GM18517 (cell line): ENCODE results near the gene COPS9.

ENCODE experiments used
- ATAC-seq: cut with Tn5 transposase; IDR thresholded peaks from one replicate; pipeline ENCODE4 v1.9.1; 2021; ENCODE audit warnings: mild to moderate bottlenecking, moderate library complexity; ENCODE audit not compliant: unreplicated experiment

The COPS9 gene

DNA sequence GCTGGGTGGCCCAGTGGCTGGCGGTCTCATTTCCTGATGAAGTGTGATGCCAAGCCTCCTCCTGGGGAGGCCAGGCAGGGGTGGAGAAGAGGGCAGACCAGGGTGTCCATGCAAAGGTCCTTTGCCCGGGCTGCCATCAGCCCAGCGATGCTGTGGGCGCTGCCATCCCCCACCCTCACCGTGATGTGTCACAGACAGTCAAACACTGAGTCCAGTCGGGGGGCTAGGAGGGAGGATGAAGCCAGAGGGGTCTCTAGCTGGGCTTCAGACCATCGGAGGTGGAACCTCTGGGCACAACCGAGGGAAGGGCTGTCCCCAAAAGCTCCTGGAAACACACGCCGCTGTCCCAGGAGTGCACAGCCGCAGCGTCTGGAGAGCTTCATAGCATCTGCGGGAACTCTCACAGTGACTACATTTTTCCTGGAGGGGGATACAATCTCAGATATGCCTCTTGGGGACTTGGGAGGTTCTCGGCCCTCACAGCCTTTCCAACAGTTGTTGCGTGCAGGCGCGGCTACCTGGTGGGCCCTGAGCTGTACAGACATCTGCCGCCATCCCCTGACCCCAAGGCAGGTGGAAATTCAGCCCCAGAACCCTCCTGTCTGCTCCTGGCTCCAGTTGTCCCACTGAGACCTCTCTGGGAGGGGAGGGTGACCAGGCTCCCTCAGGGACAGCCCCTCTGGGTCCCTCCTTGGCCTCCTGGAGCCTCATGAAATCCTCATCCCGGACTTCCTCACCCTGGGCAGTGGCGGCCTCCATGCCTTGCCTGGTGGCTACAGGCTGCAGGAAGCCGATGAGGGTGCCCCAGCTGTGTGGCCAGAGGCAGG is 30.9 kb upstream of the COPS9 start:
- ATAC-seq: no peak

DNA sequence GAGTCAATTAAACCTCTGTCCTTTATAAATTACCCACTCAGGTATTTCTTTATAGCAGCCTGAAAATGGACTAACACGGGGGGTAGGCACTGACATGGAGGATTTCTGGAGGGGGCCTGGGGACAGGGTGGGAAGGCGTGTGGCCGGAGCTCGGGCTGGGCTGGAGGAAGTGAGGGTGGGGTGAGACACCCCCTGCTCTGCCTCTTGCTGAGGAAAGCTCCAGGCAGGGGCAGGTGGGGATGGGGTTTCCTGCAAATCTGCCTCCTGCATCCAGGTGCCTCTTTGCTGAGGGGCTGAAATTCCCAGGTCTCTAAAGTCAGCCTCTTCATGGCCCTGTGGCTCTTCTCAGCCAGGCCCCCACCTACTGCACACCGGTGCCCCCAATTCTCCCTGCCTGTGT is 30.1 kb upstream of the COPS9 start:
- no peak for ATAC-seq

DNA sequence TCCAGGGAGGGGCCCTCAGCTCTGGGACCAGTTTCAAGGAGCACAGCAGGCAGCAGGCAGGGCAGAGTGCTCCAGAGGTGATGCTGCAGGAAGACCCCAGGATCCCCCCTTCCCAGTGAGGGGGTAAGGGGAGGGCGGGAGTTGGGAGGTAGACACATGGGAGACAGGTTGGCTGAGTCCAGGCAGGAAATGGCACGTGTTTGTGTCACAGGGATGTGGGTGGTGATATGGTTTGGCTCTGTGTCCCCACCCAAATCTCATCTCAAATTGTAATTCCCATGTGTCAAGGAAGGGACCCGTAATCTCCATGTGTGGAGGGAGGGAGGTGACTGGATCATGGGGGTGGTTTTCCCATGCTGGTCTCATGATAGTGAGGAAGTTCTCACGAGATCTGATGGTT is 29.6 kb upstream of the COPS9 start:
- no peak for ATAC-seq

DNA sequence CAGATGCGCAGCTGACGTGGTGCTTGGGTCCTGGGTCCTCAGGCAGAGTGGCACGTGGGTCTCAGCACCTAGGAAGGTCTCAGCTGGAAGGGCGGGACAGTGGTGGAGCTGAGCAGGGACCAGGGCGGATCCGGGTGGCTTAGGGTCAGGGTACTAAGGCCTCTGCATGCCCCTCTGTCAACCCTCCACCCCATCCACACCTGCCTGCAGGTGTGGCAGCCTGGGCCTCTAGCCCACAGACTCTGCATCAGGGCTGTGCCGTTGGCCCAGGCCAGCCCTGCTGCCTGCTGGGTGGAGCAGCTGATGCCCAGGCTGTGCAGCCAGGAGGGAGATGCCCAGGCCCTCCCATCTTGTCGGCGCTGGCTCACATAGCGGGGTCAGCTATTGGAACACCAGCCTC is 28.9 kb upstream of the COPS9 start:
- ATAC-seq: no peak

DNA sequence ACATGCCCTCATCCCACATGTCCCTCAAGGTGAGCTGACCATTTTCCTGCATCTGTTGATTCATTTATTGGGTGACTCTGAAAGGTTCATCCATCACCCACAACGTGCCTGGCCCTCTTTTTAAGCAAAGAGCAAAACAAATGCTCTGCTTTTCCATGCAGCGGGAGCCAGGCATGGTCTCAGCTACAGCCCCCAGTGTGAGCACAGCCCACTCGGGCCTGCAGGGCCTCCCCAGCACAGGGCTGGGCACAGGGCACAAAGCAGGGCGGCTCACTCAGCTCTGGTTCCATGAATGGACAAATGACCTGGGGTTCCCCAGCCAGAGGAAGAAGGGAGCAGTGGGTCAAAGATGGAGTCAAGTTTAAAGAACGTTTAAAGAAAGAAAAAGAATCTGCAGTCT is 28.5 kb upstream of the COPS9 start:
- ATAC-seq: no peak

DNA sequence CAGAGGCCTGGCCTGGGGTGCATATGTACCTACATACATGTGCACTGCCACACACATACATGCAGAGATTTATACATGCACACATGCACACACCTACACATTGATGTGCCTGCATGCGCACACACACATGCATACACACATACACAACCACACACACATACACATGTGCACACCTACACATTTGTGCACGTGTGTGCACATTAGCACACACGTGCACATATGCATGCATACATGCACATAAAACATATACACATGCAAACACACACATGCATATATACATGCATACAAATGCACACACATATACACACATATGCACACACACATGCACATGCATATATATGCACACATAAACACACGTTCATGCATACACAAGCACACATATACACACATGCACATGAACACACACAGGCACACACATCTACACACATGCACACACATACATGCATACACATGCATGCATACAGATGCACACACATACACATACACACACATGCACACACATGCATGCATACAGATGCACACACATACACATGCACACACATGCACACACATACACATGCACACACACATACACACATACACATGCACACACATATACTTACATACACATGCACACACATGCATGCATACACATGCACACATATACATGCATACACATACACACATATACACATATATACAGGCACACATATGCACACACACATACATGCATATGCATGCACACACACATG is 27.9 kb upstream of the COPS9 start:
- no peak for ATAC-seq

DNA sequence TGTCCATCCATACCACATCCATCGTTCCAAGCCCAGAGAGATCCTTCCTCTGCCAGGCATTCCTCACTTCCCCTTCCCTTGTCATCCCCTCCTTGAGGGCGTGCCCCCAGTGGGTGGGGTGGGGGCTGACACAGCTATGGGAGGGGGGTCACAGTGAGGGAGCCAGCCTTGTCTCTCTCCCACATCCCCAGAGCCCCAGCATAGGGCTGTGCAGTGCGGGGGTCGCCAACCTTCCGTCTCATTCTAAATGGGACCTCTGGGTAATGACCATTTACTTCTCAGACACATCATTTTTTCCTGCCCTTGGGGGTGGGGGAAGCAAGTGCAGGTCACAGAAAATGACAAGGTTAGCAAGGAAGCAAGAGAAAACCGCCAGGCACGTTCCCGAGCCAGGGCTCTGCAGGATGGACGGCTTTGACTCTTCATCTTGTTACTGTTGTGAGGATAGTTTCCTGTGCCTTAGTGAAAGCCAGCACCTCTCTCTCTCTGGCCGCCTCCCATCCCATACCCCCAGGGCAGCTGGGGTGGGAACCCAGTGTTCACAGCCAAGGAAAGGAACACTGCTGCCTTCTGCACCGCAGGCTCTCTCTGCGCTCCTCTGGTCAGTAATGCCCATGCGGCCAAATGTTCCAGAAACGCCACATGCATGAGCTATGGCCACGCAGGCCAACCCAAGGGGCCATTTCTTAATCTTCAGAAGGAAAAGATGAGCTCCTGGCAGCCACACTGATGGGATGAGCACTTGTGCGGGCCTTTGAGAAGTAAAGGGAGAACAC is 27.0 kb upstream of the COPS9 start:
- no peak for ATAC-seq

DNA sequence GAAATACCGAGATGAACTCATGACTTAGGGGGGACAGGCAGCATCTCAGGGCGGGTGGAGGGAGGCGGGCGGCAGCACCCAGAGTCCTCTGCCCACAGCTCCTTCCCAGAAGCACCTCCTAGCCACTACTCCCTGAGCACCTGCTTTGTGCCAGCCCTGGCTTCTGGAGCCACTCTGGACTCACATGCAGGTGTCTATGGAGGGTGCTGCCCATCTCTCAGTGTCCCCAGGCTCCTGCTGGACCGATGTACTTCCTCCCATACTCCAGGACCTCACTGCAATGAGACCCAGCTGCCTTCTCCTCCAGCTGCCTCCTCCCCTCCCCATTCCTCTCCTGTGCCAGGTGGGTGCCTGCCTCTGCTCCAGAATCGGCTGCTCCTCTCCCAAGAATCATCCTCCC is 26.4 kb upstream of the COPS9 start:
- ATAC-seq: no peak

DNA sequence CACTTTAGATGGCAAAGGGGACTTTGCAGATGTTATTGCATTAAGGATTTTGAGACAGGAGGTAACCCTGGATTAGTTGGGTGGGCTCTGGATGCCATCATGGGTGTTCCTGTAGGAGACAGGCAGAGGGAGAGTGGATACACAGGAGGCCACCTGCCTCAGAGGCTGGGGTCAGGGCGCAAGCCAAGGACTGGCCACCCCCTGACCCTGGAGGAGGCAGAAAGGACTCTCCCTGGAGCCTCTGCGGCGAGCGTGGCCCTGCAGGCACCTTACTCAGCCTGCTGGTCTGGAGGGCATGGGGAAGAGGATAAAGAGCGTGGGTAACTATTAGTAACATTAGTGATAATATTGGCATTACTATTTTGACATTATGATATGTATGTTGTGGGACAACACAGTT is 25.9 kb upstream of the COPS9 start:
- no peak for ATAC-seq

DNA sequence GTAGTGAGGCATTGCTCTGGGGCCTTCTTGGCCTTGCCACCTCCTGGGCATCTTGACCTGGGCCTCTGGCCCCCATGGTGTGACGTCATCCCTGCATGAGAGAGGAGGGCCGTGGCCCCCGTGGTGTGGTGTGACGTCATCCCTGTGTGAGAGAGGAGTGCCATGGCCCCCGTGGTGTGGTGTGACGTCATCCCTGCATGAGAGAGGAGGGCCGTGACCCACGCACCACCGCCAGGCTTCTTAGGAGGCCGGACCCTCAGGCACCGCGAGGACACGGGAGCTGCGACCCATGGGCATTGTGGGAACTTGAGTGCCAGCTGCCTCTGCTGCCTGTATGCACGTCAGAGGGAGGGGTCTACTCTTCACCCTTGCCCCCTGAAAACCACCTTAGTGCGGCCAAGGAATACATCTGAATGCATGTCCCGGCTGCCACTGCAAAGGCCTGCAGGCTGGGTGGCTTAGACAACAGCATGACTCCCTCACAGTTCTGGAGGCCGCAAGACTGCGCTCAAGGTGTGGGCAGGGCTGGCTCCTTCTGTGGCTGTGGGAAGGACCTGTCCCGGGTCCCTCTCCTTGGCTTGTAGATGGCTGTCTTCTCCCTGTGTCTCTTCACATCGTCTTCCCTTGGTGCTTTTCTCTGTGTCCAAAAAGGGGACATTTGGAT is 25.1 kb upstream of the COPS9 start:
- ATAC-seq: no peak

DNA sequence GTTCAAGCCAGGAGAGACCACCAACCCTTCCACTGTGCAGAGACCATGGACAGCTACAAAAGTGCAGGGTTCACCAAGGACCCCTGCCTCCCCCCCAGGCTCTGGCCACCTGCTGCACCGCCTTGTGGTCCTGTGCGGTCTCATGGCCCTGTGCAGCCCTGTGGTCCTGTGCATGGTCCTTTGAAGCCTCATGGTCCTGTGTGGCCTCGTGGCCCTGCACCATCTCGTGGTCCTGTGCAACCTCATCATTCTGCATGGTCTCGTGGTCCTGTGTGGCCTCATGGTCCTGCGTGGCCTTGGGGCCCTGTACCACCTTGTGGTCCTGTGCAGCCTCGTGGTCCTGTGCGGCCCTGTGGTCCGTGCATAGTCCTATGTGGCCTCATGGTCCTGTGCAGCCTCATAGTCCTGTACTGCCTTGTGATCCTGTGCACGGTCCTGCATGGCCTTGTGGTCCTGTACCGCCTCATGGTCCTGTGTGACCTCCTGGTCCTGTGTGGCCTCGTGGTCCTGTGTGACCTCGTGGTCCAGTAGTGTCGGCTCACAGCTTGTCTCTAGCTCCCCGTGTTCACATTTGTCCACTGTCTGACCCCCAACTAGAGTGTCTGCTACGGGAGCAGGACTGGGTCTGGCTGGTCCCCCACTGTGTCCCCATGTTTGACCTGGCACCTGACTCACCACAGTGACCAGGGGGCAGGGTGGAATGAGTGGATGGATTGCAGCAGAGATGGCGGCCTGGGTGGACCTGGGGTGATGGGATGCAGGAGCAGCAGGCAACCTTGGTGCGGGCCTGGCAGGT is 24.4 kb upstream of the COPS9 start:
- ATAC-seq: no peak

DNA sequence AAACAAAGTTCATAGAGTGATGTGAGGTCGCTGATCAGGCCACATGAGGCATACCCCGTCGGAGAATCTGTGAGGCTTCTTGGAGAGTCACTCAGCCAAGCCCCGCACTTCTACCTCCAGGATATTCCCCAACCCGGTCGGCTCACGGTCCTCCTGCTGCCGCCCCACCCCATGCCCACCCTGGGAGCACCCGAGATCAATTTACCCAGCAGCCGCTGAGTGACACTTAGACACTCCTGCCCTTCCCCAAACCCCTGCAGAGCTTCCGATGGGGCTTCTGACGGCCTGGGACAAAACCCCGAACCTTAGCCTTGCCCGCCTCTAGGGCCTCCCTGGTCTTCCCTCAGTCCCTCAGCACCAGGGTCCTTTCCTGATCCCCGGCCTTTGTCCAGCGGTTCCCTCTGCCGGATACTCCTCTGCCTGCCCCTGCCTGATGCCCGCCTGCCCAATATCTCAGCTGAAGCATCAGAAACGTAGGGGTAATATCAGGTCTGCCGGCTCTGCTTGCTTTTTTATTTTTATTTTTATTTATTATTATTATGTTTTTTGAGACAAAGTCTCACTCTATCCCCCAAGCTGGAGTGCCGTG is 23.2 kb upstream of the COPS9 start:
- no peak for ATAC-seq

DNA sequence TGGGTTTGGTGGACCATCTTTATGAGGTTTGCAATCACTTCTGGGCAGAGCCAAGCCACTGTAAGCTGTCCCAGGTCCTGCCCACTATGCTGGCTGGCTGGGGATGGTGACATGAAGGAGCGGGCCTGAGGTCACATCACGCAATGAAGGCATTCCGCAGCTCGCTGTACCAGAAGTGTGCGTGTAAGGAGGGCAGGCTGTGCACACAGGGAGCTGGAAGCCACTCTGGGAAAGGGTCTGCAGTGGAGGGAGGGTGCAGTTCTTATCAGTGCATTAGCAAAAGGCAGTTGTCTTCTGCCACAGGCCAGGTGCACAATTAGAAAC is 21.0 kb upstream of the COPS9 start:
- no peak for ATAC-seq

DNA sequence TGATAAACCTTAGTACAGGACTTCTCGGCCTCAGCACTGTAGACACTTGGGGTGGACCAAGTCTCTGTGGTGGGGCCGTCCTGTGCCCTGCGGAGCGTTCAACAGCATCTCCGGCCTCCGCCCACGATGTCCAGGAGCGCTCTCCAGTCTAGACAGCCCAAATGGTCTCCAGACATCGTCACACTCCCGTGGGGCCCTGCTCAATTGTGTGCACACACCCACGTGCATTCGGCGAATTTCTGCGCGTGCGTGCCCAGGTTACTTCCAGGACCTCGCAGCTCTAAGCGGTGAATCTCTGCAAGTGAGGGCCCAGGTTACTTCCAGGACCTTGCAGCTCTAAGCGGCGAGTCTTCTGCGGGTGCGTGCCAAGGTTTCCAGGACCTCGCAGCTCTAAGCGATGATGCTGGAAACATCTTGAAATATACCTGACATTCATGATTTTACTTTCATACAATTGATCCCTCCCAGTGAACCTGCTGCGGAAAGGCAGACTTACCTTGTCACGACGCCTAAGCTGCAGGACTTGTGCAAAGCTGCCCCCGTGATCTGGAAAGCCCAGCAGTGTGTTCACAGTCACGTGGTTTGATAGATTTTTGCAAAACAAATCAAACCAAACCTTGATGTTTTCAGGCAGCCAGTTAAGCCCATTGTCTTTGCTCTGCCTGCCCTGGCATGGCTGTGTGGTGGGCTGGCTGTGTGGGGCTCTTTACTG is 20.5 kb upstream of the COPS9 start:
- no peak for ATAC-seq

DNA sequence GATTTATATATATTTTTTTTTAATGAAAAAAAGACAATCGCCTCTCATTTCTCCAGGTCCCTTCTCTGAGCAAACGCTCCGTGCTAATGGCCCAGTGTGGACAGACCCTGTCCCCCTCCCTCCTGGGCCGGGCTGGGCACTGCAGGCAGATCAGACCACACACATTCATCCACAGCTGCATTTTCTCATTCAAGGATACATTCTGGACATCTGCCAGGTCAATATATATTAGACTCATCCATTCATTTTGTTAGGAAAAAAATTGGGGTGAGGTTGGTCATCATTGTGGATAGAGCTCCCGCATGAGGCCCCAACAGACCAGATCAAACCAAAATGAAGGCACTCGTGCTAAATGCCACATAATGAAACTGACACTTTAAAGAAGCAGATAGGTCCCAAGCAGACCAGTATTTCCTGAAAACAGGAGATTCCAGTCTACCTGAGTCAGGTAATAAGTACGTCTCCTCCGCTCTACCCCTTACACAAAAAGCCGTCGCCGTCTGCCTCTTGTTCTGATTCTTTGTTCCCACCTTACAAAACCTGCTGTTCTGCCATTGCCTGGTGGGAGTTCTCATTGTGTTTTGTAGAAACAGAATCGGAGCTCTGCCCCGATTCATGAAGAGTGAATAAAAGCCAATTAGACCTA is 19.8 kb upstream of the COPS9 start:
- no peak for ATAC-seq

DNA sequence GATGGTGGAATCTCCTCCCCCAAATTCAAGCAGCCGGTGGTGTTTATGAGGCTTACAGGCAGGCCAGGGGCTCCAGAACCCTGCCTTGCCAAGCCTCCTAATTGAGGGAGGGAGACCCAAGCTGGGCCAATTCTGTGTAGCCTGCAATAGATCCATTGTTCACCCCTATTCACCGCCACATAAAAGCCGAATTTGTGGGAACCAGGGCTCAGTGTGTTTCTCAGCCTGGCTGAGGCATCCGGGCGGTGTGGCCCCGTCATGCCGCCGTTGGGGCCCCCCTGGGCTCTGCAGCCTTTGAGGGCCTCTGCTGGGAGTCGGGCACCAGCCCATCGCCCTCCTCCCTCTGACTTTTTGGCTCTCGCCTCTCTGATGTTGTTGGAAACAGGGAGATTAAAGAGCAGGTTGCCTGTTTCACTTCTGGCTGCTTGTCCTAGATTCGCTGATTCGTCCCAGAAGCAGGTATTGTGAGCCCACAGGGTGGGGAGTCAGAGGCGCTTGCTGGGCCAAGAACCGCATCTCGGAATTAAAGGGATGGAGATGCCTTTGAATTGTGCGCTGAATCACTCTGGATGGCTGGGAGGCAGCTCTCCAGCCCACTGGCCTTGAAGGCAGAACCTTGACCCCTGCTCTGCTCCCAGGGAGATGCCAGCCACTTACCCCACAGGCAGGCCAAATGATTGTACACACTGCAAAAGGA is 19.1 kb upstream of the COPS9 start:
- no peak for ATAC-seq

DNA sequence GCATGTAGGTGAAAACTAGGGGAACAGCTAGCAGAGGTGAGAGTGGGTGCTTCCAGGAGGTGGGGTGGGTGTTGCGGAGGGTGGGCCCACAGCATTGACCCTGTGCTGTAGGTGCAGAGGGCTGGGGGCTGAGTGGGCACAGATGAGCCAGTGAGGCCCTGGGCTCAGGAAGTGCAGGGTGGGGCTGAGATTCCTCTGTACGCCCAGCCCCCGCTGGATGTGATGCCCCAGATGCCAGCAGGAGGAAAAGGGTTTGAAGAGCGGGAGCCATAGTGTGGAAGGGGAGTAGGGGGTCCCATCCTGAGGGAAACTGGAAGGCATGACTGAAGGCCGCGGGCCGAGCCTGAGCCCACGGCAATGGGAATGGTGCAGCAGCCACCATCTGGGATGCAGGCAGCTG is 18.5 kb upstream of the COPS9 start:
- ATAC-seq: no peak

DNA sequence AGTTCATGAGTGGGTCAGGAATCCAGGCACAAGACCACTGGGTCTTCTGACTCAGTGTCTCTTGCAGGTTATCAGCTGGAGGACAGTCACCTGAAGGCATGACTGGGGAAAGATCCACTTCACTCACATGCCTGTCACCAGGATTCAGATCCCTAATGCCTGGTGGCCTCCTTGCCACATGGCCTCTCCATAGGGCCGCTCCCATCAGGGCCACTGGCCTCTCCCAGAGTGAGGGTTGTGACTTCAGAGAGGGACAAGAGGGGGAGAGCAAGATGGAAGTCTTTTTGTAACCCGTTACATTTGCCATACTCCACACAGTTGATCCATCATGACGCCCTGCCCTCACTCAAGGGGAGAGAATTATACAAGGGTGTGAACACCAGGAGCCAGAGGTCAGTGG is 17.3 kb upstream of the COPS9 start:
- ATAC-seq: no peak
